Measurements from ENCODE around the gene CYGB.
"Not testable (repeated sequence)": the region's sequence is repeated elsewhere in the genome, so short reads cannot be mapped to it uniquely, and the experiment has no call there.

CYGB gene

GRCh38 chr17:76519048-76519966 is 18.2 kb downstream of the CYGB start:
- DNase-seq = no peak

DNA sequence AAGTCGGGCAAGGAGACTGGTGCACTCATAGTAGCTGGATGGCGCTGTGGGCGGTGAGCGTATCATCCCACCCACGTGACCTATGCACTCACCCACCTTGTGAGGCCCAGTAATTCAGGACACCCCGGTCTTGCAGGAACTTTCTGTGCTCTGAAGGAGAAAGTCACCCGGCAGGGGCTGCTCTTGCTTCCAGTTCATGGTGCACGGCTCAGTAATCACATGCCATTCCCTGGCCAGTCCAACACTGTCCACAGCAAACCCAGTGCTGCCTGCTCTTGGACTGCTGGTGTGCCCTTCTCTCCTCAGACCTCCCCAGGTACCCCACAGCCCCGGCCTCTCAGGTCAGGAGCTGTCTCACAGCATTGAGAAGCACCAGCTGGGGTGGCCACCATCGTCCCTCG is 19.9 kb downstream of the CYGB start:
- no peak for DNase-seq

GRCh38 chr17:76515274-76515949 is 22.1 kb downstream of the CYGB start:
- DNase-seq = peak; percentile 56 to 66

- DNase-seq = not testable (repeated sequence)
These were observed 23.2 kb downstream of the CYGB start for GRCh38 chr17:76514355-76514754.

DNA sequence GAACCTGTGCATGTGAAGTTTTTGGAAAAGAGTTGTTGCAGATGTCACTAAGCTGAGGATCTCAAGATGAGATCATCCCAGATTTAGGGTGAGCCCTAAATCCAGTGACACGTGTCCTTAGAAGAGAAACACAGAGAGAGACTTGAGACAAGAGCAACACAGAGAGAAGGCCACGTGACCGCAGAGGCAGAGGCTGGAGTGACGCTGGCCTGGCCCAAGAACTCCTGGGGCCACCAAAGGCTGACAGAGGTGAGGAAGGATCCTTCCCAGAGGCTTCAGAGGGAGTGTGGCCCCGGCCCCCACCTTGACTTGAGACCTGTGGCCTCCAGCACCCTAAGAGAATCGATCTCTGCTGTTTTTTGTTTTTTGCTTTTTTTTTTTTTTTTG is 24.2 kb downstream of the CYGB start:
- DNase-seq = no peak

GRCh38 chr17:76512366-76513305 is 24.9 kb downstream of the CYGB start:
- no peak for DNase-seq

GRCh38 chr17:76511668-76512365 is 25.7 kb downstream of the CYGB start:
- DNase-seq = no peak

- DNase-seq = no peak
These were observed 26.7 kb downstream of the CYGB start for GRCh38 chr17:76510831-76511244.

DNA sequence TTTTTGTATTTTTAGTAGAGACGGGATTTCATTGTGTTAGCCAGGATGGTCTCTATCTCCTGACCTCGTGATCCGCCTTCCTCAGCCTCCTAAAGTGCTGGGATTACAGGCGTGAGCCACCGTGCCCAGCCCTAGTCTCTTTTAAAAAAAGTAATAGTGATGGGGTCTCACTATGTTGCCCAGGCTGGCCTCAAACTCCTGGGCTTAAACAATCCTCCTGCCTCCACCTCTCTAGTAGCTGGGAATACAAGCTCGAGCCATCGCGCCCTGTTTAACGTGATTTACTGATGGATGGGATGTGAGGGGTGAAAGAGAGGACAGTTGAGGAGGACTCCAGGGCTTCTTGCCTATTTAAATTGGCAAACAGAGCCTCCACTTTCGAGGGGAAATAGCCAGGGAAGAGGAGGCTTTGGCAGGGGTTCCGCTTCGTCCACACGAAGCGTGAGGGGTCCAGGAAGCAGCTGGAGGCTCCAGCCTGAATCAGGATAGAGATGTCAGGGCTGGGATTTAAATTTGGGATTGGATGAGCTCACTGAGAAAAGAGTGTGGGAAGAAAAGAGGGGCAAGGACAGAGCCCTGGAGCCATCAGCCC is 28.9 kb downstream of the CYGB start:
- not testable (repeated sequence) for DNase-seq

DNA sequence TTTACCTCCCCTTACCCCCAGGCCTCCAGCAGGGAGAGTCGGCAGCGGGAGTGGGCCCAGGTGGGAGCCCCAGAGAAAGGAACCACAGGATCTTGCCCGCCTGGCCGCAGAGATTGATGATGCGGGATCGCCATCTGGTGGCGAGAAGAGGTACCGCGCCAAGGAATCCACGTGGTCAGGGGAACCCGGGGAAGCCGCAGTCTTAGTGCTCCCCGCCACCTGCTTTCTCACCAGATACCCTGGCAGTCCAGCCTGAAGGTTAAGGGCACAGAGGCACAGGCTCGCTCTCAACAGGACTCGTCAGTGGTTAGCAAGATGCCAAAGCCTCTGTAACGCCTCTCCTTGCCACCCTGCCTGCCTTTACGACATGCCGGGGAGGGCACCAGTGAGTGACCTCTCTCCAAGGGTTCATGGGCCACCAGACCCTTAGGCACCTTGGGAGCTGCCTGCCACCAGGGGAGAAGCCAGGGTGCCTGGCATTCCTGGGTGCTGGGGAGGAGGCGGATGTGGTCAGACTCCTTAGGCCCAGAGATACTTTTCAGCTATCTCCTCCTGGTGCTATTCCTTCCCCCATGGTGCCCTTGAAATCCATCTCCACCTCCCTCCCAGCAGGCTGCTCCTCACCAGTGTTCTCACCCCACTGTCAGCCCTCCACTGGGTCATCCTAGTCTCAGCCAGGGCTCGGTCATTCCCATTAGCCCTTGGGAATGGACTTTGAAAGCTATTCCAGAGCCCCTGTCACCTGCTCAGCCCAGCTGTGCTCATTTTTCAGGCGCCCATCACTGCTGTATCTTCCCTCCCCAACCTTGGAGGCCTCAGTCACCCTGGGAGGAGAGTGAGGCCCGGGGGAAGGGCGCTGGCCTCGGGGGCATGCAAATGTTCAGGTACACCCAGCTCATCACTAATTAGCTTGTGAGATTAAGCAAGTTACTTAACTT is 30.8 kb downstream of the CYGB start:
- peak; percentile 79 to 84 for DNase-seq

GRCh38 chr17:76504117-76504516 is 33.4 kb downstream of the CYGB start:
- peak; percentile 91 for DNase-seq

DNA sequence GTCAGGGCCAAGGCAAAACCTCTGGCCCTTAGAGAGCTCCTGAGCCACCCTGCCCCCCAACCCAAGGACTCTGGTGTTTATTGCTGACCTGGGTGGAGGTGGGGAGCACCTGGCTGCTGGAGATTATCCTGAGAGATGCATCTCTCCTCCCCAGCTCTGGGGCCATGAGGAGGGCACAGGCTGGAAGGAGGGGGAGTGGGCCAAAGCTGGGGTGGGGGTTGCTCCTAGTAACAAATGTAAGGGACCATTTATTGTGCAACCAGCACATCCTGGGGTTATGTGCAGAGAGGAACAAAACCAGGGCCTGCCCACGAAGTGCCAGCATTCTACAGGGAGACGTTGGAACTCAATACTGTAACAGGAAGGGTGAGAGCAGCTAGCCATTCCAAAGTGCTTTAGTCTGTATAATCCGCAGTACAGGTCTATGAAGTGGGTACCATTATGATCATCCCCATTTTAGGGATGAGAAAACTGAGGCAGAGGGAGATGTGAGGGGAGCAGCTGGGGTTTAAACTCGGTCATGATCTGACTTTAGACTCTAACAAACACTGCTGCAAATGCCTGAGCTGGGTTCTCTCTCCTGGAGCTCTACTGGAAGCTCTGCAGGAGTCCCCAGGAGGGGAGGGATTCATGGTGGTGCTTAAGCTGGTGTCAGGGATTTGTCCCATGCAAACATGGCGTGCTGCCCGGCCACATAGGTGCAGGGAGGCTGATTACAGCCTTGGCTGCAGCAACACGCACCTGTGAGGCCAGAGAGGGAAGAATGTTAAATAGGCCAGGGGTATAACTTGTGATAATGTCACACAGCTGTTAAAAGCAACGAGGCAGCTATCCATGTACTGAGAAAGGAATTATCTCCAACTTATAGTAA is 34.9 kb downstream of the CYGB start:
- DNase-seq = peak; percentile 42 to 45

DNA sequence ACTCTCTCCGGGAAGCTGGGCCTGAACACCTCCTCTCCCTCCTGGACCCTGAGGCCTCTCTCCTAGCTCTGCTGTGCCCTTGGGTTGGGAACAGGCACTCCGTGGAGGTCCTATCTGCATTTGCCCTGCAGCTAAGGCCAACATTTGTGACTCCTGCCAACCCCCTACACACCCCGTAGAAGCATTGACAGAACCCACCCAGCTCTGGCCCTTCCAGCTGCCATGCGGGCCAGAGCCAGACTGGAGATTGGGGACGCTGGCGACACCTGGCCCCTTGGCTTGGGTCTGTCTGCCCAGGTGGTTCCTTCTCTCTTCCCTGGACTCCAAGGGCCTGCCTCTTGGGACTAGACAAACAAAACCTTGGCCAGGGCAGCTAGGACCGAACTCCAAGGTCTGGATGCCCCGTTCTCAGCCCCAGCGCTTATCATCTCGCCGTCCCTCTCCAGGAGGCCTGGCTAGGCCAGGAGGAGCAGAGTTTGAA is 35.6 kb downstream of the CYGB start:
- no peak for DNase-seq

GRCh38 chr17:76501018-76501826 is 36.3 kb downstream of the CYGB start, which contains the start of gene RHBDF2:
Gene RHBDF2, minus strand, starts transcription at chr17:76501423. Its CDS starts 19,899 bp downstream, at chr17:76481524.
- peak; percentile 84 to 86 for DNase-seq

DNA sequence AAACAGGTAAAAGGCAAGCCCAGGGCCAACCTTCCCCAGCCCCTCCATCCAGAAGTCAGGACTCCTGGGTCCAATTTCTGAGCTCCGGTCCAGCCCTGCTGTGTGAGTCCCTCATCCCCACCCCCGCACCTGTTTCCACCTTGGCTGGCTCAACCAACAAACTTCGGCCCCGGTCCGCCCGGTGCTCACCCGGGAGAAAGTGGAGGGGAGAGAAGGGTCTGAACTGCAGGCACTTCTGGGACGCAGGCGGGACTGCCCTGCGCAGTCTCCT is 36.8 kb downstream of the CYGB start:
- DNase-seq = no peak

- no peak for DNase-seq
These were observed 37.3 kb downstream of the CYGB start for GRCh38 chr17:76500074-76500746.

GRCh38 chr17:76499267-76499667 is 38.2 kb downstream of the CYGB start:
- DNase-seq = no peak

DNA sequence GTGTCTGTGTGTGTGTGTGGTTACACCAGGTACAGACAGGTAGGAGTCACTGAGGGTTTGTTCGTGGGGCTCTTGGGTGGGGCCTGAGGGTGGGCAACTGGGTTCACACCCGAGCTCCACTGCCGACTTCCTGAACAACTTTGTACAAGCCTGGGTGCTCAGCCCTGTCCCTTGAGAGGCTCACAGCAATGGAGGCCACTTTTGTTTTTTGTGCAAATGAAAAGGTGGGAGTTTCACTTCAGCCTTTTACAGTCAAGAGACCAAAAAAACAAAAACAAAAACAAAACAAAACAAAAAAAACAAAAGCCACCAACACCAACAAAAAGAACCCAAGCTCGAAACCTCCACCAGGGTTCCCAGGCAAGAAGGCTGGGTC is 38.6 kb downstream of the CYGB start:
- no peak for DNase-seq

Measured in Kasumi-1 (cell line).